ENCODE measurements around the gene HVCN1. TPM values are rescaled to one million over a fixed set of nuclear protein-coding genes. Genes with fewer than 3 reads are reported as not detected.

HVCN1 gene
- total and polyA plus RNA-seq, 2 of the 8 experiments (the other 6 are each of a cell fraction or from before 2014, with no cell fraction given): 5.8 to 11.2 TPM

GRCh38 chr12:110616471-110617115 lies 72.3 kb downstream of the HVCN1 start (continued):
- no peak for TF ChIP-seq CHD7 (IDR thresholded peaks at IDR 0.05; ENCODE audit: insufficient replicate concordance, low read length)
- TF ChIP-seq BACH1 (IDR thresholded peaks at IDR 0.05; ENCODE audit: low read length): no peak
- TF ChIP-seq JUND (IDR thresholded peaks at IDR 0.05; ENCODE audit: low read length): no peak
- no peak for TF ChIP-seq CTBP2 (IDR thresholded peaks at IDR 0.05; ENCODE audit: borderline replicate concordance, insufficient read depth, insufficient read length, low read length)
- TF ChIP-seq ATF2 (IDR thresholded peaks at IDR 0.05; ENCODE audit: low read length): no peak
- no peak for TF ChIP-seq GABPA (IDR thresholded peaks at IDR 0.05; ENCODE audit: borderline replicate concordance, insufficient read depth, low read length)
- TF ChIP-seq POLR2A (IDR thresholded peaks at IDR 0.05; ENCODE audit: control extremely low read depth in 1 of 2, low read depth in 2 of 2, low read length in 2 of 2): no peak
- no peak for TF ChIP-seq ATF3 (IDR thresholded peaks at IDR 0.05; ENCODE audit: insufficient read depth, low read depth, low read length)
- TF ChIP-seq SP2 (IDR thresholded peaks at IDR 0.05; ENCODE audit: low read length): no peak

Data from H1 (cell line).